Activated CD4-positive, alpha-beta T cell treated with anti-CD3 and anti-CD28 coated beads, Interleukin-2, amount 10 ng/mL, durations not matched to agents 7 days and 5 days (primary cell): ENCODE data around the gene SYK. TPM values are rescaled to one million over a fixed set of nuclear protein-coding genes. Genes with fewer than 3 reads are reported as not detected.
"Not testable (repeated sequence)": the region's sequence is repeated elsewhere in the genome, so short reads cannot be mapped to it uniquely, and the experiment has no call there.

Experiments used
- CTCF ChIA-PET: fragments of 350-600 bp; sonication (Branson Sonifier 250); formaldehyde crosslinking; loops from one replicate; lab custom pipeline; 2021; ENCODE audit warnings: antibody characterized with exemption; lab: Charles Lee
- POLR2A ChIA-PET: fragments of 350-600 bp; sonication (Branson Sonifier 250); formaldehyde crosslinking; loops from one replicate; lab custom pipeline; 2021; ENCODE audit warnings: antibody characterized with exemption; lab: Charles Lee
- DNase-seq: peaks from one replicate; pipeline ENCODE4 v3.0.0-alpha.2; 2020
- H3K27ac Mint-ChIP-seq: one replicate; pipeline ENCODE4 v1.8.0; 2021; ENCODE audit warnings: mild to moderate bottlenecking, moderate library complexity, mixed read lengths
- H3K27me3 Mint-ChIP-seq: one replicate; pipeline ENCODE4 v1.8.0; 2021; ENCODE audit warnings: mixed read lengths
- H3K36me3 Mint-ChIP-seq: one replicate; pipeline ENCODE4 v1.8.0; 2021; ENCODE audit warnings: low read depth, mixed read lengths
- H3K4me1 Mint-ChIP-seq: one replicate; pipeline ENCODE4 v1.8.0; 2021; ENCODE audit warnings: mixed read lengths
- H3K4me3 Mint-ChIP-seq: one replicate; pipeline ENCODE4 v1.8.0; 2021; ENCODE audit warnings: mild to moderate bottlenecking, moderate library complexity, mixed read lengths
- H3K9me3 Mint-ChIP-seq: one replicate; pipeline ENCODE4 v1.8.0; 2021; ENCODE audit warnings: mixed read lengths
- total RNA-seq, 2 experiments: library from RNA; stranded (reverse); gene quantifications; one replicate each; pipeline ENCODE4 v1.2.3, GENCODE V29; 2021

SYK gene
- total RNA-seq, 2 experiments from 2014 or later = 0.56 to 0.92 TPM

DNA sequence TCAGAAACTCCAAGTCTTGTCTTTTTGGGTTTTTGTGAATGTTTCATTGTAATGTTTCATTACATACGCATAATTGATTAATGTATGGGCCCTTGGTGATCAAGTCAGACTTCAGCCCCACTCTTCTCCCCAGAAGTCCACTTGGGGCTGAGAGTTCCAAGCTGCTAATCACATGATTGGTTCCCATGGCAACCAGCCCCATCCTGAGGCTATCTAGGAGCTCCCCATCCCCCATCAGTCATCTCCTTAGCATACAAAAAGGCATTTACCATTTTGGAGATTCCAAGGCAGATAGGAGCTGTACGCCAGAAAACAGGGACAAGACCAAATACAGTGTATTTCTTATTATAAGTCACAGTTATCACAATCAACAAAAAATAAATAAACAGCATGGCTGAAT lies 22.9 kb upstream of the SYK start:
- Mint-ChIP-seq H3K4me3 (no peak overlapping the region), H3K9me3 (no peaks in the 10 kb centered on the region), H3K27ac (no peak overlapping the region), H3K27me3 (peaks cover 17% of the 10 kb centered on the region), H3K4me1 (no peaks in the 10 kb centered on the region), H3K36me3 (no peaks in the 10 kb centered on the region)
- POLR2A ChIA-PET = no interaction called here
- CTCF ChIA-PET = interaction anchor here (0.7 kb wide), 1 partner anchor 468 kb away, joined by 3 read pairs; no protein-coding TSS in a partner anchor
- no peak for DNase-seq

DNA sequence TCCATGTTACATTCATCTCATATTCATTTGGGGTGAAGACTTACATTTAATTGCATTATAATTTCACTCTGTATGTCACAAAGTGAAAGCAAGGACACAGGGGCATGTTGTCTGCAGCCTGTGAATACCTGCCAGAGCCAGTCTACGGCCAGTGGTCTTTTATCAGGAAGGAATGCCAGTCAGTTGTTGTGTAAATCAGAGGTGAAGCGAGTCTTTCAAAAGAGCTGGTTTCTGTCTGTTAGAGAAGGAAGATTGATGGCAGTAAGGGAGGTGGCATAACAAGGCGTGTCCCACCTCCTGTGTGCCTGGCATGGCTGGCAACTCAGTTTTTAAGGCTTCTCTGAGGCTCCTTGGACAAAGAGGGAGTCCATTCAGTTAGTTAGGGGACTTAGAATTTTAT lies 18.1 kb upstream of the SYK start:
- no peak overlapping the region for H3K27ac Mint-ChIP-seq
- H3K27me3 Mint-ChIP-seq = peaks cover 4% of the 10 kb centered on the region
- no peak for DNase-seq
- POLR2A ChIA-PET = no interaction called here
- H3K4me1 Mint-ChIP-seq = no peaks in the 10 kb centered on the region
- CTCF ChIA-PET = no interaction called here
- no peak overlapping the region for H3K4me3 Mint-ChIP-seq
- no peaks in the 10 kb centered on the region for H3K9me3 Mint-ChIP-seq
- H3K36me3 Mint-ChIP-seq = no peaks in the 10 kb centered on the region

GRCh38 chr9:90783964-90784363 lies 17.7 kb upstream of the SYK start:
- Mint-ChIP-seq H3K36me3 (no peaks in the 10 kb centered on the region), H3K27me3 (peaks cover 3% of the 10 kb centered on the region), H3K4me3 (no peak overlapping the region), H3K9me3 (no peaks in the 10 kb centered on the region), H3K27ac (no peak overlapping the region), H3K4me1 (no peaks in the 10 kb centered on the region)
- ChIA-PET POLR2A (no interaction called here), CTCF (no interaction called here)
- no peak for DNase-seq

DNA sequence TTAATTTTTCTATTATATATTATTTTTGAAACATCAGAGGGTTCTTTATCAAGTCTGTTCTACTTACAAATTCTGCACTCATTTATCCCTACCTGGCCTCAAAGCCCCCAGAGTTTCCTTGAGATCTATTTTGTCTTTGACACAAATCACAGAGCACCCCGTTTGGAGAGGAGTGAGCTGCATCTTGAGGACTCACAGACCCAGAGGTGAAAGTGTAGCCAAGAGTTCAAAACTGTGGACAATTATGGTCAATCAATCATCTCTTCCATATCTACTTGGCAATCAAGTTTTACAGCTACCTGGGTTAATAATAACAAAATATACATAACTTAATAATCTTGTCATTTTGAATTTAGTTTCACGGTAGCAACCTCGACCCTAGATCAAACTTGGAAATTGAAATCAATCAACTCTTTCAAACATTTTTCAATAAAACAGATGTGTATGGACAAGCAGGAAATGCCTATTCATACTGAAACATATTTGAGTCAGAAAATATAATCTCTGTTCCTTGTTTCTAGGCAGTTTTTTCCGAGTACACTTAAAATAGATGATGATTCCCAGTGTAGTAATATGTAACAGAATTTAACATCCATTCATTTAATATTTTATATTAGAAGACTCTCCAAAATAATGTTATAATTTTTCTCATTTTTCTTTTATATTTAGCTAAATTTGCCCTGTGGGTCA lies 13.7 kb upstream of the SYK start:
- Mint-ChIP-seq H3K36me3 (no peaks in the 10 kb centered on the region), H3K27ac (no peak overlapping the region), H3K4me1 (no peaks in the 10 kb centered on the region), H3K4me3 (no peak overlapping the region), H3K27me3 (peaks cover 5% of the 10 kb centered on the region), H3K9me3 (peaks cover 6% of the 10 kb centered on the region)
- no peak for DNase-seq
- CTCF ChIA-PET = no interaction called here
- POLR2A ChIA-PET = no interaction called here

GRCh38 chr9:90788527-90788926 lies 13.1 kb upstream of the SYK start:
- CTCF ChIA-PET, DNase-seq, H3K27me3 Mint-ChIP-seq, H3K36me3 Mint-ChIP-seq, POLR2A ChIA-PET, H3K9me3 Mint-ChIP-seq, H3K4me1 Mint-ChIP-seq, H3K4me3 Mint-ChIP-seq, H3K27ac Mint-ChIP-seq: not testable (repeated sequence)

DNA sequence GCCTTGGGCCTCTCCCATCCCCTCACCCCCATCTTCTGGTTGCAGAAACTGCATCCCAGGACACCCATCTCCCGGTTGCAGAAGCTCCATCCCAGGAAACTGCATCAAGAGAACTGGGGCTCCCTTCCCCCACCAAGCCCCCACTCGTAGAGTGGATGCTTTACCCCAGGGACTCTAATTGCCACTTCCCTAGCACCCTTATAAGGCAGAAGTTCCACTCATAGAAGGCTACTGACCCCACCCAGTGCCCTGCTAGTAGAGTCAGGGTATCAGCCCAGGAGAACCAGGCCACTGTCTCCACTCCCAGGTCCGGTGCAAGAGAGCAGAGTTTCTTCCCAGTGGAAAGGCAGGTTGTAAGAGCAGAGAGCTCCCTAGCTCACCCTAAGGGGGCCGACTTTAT lies 12.2 kb upstream of the SYK start:
- ChIA-PET POLR2A (no interaction called here), CTCF (no interaction called here)
- H3K4me3 Mint-ChIP-seq = no peak overlapping the region
- peaks cover 6% of the 10 kb centered on the region for H3K9me3 Mint-ChIP-seq
- no peaks in the 10 kb centered on the region for H3K4me1 Mint-ChIP-seq
- DNase-seq = no peak
- H3K27ac Mint-ChIP-seq = no peak overlapping the region
- H3K36me3 Mint-ChIP-seq = no peaks in the 10 kb centered on the region
- peaks cover 8% of the 10 kb centered on the region for H3K27me3 Mint-ChIP-seq

- Mint-ChIP-seq H3K36me3 (no peaks in the 10 kb centered on the region), H3K27me3 (peaks cover 8% of the 10 kb centered on the region), H3K4me3 (no peak overlapping the region), H3K4me1 (no peaks in the 10 kb centered on the region), H3K27ac (no peak overlapping the region), H3K9me3 (peaks cover 6% of the 10 kb centered on the region)
- no peak for DNase-seq
- ChIA-PET CTCF (no interaction called here), POLR2A (no interaction called here)
Measured at GRCh38 chr9:90789862-90790261, 11.8 kb upstream of the SYK start.

- H3K4me3 Mint-ChIP-seq, H3K4me1 Mint-ChIP-seq, H3K27ac Mint-ChIP-seq, H3K36me3 Mint-ChIP-seq, CTCF ChIA-PET, DNase-seq, H3K9me3 Mint-ChIP-seq, POLR2A ChIA-PET: not testable (repeated sequence)
- H3K27me3 Mint-ChIP-seq = peaks cover 21% of the 10 kb centered on the region
Measured at GRCh38 chr9:90793024-90793423, 8.6 kb upstream of the SYK start.

- ChIA-PET POLR2A (no interaction called here), CTCF (no interaction called here)
- Mint-ChIP-seq H3K9me3 (peaks cover 6% of the 10 kb centered on the region), H3K4me3 (no peak overlapping the region), H3K36me3 (no peaks in the 10 kb centered on the region), H3K27me3 (peaks cover 23% of the 10 kb centered on the region), H3K4me1 (no peaks in the 10 kb centered on the region), H3K27ac (no peak overlapping the region)
- DNase-seq = no peak
Measured at GRCh38 chr9:90793729-90794128, 7.9 kb upstream of the SYK start.

DNA sequence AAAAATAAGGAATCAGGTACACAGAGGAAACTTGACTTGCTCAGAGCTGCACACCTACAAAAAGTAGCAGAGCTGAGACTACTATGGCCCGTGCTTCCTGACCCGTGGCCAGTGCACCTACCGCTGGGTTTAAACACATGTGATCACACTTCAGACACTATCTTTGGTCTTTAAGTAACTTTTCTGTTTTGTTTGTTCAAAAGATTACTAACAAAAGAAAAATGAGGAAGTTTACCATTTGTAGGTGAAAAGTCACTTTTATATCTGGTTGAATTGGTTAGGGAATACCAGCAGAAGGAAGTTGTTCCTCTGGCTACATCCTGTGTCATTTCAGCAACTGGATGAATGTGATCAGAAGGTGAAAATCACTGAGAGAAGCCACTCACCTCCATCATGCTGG lies 6.5 kb upstream of the SYK start:
- H3K9me3 Mint-ChIP-seq = peaks cover 6% of the 10 kb centered on the region
- no peak overlapping the region for H3K27ac Mint-ChIP-seq
- H3K36me3 Mint-ChIP-seq = no peaks in the 10 kb centered on the region
- H3K4me1 Mint-ChIP-seq = no peaks in the 10 kb centered on the region
- ChIA-PET CTCF (no interaction called here), POLR2A (no interaction called here)
- H3K4me3 Mint-ChIP-seq = no peak overlapping the region
- no peak for DNase-seq
- peaks cover 35% of the 10 kb centered on the region for H3K27me3 Mint-ChIP-seq

GRCh38 chr9:90795871-90796317 lies 5.7 kb upstream of the SYK start:
- no peaks in the 10 kb centered on the region for H3K36me3 Mint-ChIP-seq
- H3K27me3 Mint-ChIP-seq = peaks cover 41% of the 10 kb centered on the region
- CTCF ChIA-PET = no interaction called here

GRCh38 chr9:90799271-90799852 lies 2.3 kb upstream of the SYK start:
- Mint-ChIP-seq H3K4me3 (no peak overlapping the region), H3K4me1 (peaks cover 4% of the 10 kb centered on the region), H3K27me3 (peaks cover 67% of the 10 kb centered on the region), H3K36me3 (no peaks in the 10 kb centered on the region), H3K27ac (no peak overlapping the region), H3K9me3 (no peaks in the 10 kb centered on the region)
- CTCF ChIA-PET = no interaction called here
- no peak for DNase-seq
- POLR2A ChIA-PET = no interaction called here

More at GRCh38 chr9:90795871-90796317, 5.7 kb upstream of the SYK start:
- DNase-seq = no peak
- POLR2A ChIA-PET = no interaction called here
- no peak overlapping the region for H3K4me3 Mint-ChIP-seq
- H3K4me1 Mint-ChIP-seq = no peaks in the 10 kb centered on the region
- peaks cover 4% of the 10 kb centered on the region for H3K9me3 Mint-ChIP-seq
- no peak overlapping the region for H3K27ac Mint-ChIP-seq

GRCh38 chr9:90801973-90802322 lies 329 bp downstream of the SYK start:
- Mint-ChIP-seq H3K4me1 (peaks cover 4% of the 10 kb centered on the region), H3K27ac (no peak overlapping the region), H3K36me3 (no peaks in the 10 kb centered on the region), H3K27me3 (peaks cover 81% of the 10 kb centered on the region), H3K4me3 (peak overlapping the region; percentile 51), H3K9me3 (no peaks in the 10 kb centered on the region)
- ChIA-PET CTCF (no interaction called here), POLR2A (no interaction called here)
- no peak for DNase-seq
